Adipocyte (in vitro differentiated cells): ENCODE measurements around the gene G3BP2.

ENCODE experiments used
- DNase-seq: peaks from one replicate; pipeline ENCODE4 v3.0.0-alpha.2; 2015; ENCODE audit warnings: low read depth
- H3K27me3 ChIP-seq: replicated peaks from 2 replicates; pipeline ENCODE4 v1.7.0; 2013; ENCODE audit warnings: mild to moderate bottlenecking, low read length, moderate library complexity; ENCODE audit not compliant: control insufficient read depth, insufficient read depth
- H3K36me3 ChIP-seq: 2 replicates; pipeline ENCODE4 v1.7.0; 2013; ENCODE audit warnings: low read length, mild to moderate bottlenecking, moderate library complexity; ENCODE audit not compliant: control insufficient read depth, insufficient read depth, severe bottlenecking
- H3K4me1 ChIP-seq: 2 replicates; pipeline ENCODE4 v1.7.0; 2013; ENCODE audit warnings: mild to moderate bottlenecking, low read length, moderate library complexity; ENCODE audit not compliant: control insufficient read depth, insufficient read depth
- H3K4me3 ChIP-seq: 2 replicates; pipeline ENCODE4 v1.7.0; 2013; ENCODE audit warnings: mild to moderate bottlenecking, low read length, moderate library complexity
- H3K9ac ChIP-seq: 2 replicates; pipeline ENCODE4 v1.7.0; 2013; ENCODE audit warnings: mild to moderate bottlenecking, low read length, moderate library complexity
- H3K9me3 ChIP-seq: 2 replicates; pipeline ENCODE4 v1.7.0; 2013; ENCODE audit warnings: mild to moderate bottlenecking, low read length, moderate library complexity; ENCODE audit not compliant: control insufficient read depth

G3BP2 gene

DNA sequence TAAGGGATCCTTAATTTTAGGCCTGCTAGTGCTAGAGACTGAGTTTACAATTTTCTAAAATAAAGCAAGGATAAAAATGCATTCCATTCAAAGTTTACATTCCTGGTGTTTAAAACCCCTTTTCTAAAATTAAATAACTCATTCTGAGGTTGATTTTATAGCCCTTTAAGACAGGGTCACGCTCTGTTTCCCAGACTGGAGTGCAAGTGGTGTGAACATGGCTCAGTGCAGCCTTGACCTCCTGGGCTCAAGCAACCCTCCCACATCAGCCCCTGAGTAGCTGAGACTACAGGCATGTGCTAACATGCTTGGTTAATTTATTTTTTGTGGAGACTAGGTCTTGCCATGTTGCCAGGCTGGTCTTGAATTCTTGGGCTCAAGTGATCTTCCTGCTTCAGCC lies 36.0 kb downstream of the G3BP2 start:
- no peaks in the 10 kb centered on the region for H3K9me3 ChIP-seq
- no peak overlapping the region for H3K4me3 ChIP-seq
- peaks cover 6% of the 10 kb centered on the region for H3K36me3 ChIP-seq
- peak; percentile 24 for DNase-seq
- H3K27me3 ChIP-seq = no peaks in the 10 kb centered on the region
- H3K9ac ChIP-seq = no peak overlapping the region
- peaks cover 14% of the 10 kb centered on the region for H3K4me1 ChIP-seq

- H3K9me3 ChIP-seq = no peaks in the 10 kb centered on the region
- H3K9ac ChIP-seq = no peak overlapping the region
- peak; percentile 24 for DNase-seq
- peaks cover 22% of the 10 kb centered on the region for H3K4me1 ChIP-seq
- H3K4me3 ChIP-seq = no peak overlapping the region
- H3K27me3 ChIP-seq = peaks cover 3% of the 10 kb centered on the region
- H3K36me3 ChIP-seq = peaks cover 4% of the 10 kb centered on the region
Observed at GRCh38 chr4:75634951-75635350, 38.3 kb downstream of the G3BP2 start.

GRCh38 chr4:75634281-75634680 lies 38.9 kb downstream of the G3BP2 start:
- Histone ChIP-seq H3K4me3 (no peak overlapping the region), H3K27me3 (peaks cover 3% of the 10 kb centered on the region), H3K4me1 (peaks cover 22% of the 10 kb centered on the region), H3K9me3 (no peaks in the 10 kb centered on the region), H3K36me3 (no peaks in the 10 kb centered on the region), H3K9ac (no peak overlapping the region)
- no peak for DNase-seq

- H3K4me3 ChIP-seq = no peak overlapping the region
- H3K9me3 ChIP-seq = no peaks in the 10 kb centered on the region
- H3K27me3 ChIP-seq = peaks cover 3% of the 10 kb centered on the region
- no peak for DNase-seq
- H3K9ac ChIP-seq = no peak overlapping the region
- H3K36me3 ChIP-seq = no peaks in the 10 kb centered on the region
- peaks cover 22% of the 10 kb centered on the region for H3K4me1 ChIP-seq
Observed at GRCh38 chr4:75633846-75634245, 39.4 kb downstream of the G3BP2 start.

GRCh38 chr4:75630937-75631329 lies 42.3 kb downstream of the G3BP2 start:
- H3K27me3 ChIP-seq = peaks cover 3% of the 10 kb centered on the region
- peaks cover 22% of the 10 kb centered on the region for H3K4me1 ChIP-seq
- H3K9ac ChIP-seq = peak overlapping the region; percentile 66
- DNase-seq = no peak
- H3K4me3 ChIP-seq = peak overlapping the region; percentile 83
- H3K9me3 ChIP-seq = no peaks in the 10 kb centered on the region
- no peaks in the 10 kb centered on the region for H3K36me3 ChIP-seq

DNA sequence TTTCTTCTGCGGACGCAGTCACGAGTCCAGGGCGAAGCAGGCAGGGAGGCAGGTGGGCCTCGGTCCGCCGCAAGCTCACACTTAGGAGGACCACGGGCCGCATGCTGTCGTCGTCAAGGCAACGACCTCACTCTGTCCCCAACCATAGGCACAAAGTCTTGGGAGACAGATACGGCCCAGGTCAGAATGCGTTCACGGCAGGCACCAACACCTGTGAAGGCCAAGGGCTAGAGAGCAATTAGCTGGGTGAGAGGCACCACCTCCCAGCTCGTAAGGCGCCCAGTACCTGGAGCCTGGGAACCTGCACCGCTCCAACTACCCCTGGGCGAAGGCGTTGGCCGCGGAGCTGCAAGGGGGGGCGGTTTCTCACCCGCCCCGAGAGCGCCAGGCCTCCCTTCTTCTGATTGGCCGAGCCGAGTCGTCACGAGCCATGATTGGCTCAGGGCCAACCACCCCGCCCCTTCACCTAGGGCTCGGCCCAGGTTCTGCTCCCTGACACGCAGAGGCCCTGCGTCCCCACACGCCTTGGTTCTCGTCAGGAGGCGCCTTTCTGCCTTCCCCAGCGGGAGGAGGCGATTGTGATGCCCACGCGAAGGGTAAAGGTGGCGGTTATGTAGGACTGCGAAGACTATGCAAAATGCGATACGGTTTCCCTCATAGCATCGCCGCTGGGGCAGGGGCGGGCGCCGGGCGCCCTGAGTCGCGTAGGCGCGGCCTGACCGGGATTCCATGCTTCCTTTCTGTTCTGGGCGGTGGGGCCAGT lies 42.9 kb downstream of the G3BP2 start, which contains the start of gene CDKL2:
CDKL2 (minus strand) TSS at position 355 of the 763 bp plus-strand sequence. CDS start 4,540 bp downstream, outside the sequence.
- Histone ChIP-seq H3K36me3 (no peaks in the 10 kb centered on the region), H3K4me1 (peaks cover 22% of the 10 kb centered on the region), H3K9me3 (no peaks in the 10 kb centered on the region), H3K27me3 (peaks cover 3% of the 10 kb centered on the region), H3K9ac (peak within 1 kb of the TSS; percentile 66), H3K4me3 (peak within 1 kb of the TSS; percentile 83)
- peak; percentile 61 for DNase-seq

- H3K4me3 ChIP-seq = no peak overlapping the region
- H3K27me3 ChIP-seq = peaks cover 3% of the 10 kb centered on the region
- peaks cover 13% of the 10 kb centered on the region for H3K4me1 ChIP-seq
- H3K36me3 ChIP-seq = no peaks in the 10 kb centered on the region
- no peaks in the 10 kb centered on the region for H3K9me3 ChIP-seq
- no peak for DNase-seq
- H3K9ac ChIP-seq = no peak overlapping the region
Observed at GRCh38 chr4:75629239-75629638, 44.0 kb downstream of the G3BP2 start.

DNA sequence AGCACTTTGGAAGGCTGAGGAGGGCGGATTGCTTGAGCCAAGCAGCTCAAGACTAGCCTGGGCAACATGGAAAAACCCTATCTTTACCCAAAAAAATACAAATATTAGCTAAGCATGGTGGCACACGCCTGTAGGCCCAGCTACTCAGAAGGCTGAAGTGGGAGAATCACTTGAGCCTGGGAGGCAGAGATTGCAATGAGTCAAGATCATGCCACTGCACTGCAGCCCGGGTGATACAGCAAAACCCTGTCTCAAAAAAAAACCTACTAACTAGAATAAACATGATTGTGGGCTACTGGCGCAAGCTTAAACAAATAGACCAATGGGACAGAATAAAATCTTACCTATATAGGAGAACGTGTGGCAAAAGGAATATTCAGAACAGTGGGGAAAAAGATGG lies 50.2 kb downstream of the G3BP2 start:
- H3K36me3 ChIP-seq = no peaks in the 10 kb centered on the region
- no peaks in the 10 kb centered on the region for H3K9me3 ChIP-seq
- no peaks in the 10 kb centered on the region for H3K27me3 ChIP-seq
- no peak overlapping the region for H3K9ac ChIP-seq
- no peak overlapping the region for H3K4me3 ChIP-seq
- no peaks in the 10 kb centered on the region for H3K4me1 ChIP-seq
- DNase-seq = no peak

DNA sequence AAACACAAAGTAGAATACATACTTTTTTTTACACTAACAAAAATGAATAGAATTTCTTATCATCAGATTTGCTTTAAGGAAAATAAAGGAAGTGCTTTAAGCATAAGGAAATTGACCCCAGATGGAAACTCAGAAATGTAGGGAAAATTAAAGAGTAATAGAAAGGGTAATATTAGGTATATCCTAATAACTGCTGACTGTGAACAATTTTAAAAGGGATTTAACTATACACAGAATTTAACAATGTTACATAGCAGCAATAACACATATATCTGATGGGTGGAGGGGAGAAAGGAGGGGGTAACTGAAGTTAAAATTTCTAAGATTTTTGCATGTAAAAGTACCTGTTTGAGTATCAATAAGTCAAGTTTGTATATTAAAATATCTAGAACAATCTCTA lies 51.5 kb downstream of the G3BP2 start:
- Histone ChIP-seq H3K9me3 (no peaks in the 10 kb centered on the region), H3K4me1 (no peaks in the 10 kb centered on the region)

DNA sequence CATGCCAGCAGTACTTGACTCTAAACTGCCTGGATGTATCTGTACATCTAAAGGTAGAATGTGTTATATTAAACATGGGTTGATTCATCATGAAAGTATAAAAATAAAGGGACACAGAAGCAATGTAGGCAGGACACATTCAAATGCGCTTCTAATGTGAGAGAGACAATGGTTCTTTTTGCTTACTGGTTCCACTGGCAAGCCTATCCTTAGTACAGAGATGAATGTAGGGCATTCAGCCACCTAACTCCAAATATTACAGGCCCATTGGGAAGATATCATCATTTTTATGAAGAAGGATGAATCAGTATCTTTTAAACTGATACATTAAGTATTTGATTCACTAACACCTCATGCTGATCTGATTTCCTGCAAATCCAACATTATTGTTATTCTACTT lies 60.9 kb downstream of the G3BP2 start:
- DNase-seq = no peak
- Histone ChIP-seq H3K4me1 (no peaks in the 10 kb centered on the region), H3K9ac (no peak overlapping the region), H3K27me3 (no peaks in the 10 kb centered on the region), H3K4me3 (no peak overlapping the region), H3K9me3 (peaks cover 4% of the 10 kb centered on the region), H3K36me3 (no peaks in the 10 kb centered on the region)

More for the DNA sequence above, 51.5 kb downstream of the G3BP2 start:
- no peak overlapping the region for H3K9ac ChIP-seq
- no peak for DNase-seq
- H3K4me3 ChIP-seq = no peak overlapping the region
- H3K27me3 ChIP-seq = no peaks in the 10 kb centered on the region
- no peaks in the 10 kb centered on the region for H3K36me3 ChIP-seq

DNA sequence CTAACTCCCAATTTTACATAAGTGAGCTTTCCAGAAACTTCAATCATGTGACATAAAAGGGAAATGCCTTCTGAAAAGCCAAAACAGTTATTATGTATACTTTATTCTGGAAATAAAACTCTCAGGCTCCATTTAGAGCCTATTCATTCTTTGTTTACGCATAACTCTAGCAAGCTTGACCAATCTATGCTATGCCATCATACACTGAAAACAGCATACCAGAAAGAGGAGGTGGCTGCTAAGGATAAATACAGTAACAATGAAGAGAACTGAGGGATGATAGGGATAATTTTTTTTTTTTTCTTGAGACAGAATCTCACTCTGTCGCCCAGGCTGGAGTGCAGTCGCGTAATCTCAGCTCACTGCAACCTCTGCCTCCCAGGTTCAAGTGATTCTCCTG lies 67.3 kb downstream of the G3BP2 start:
- H3K9me3 ChIP-seq = no peaks in the 10 kb centered on the region
- H3K36me3 ChIP-seq = no peaks in the 10 kb centered on the region
- no peak overlapping the region for H3K4me3 ChIP-seq
- H3K9ac ChIP-seq = no peak overlapping the region
- H3K4me1 ChIP-seq = no peaks in the 10 kb centered on the region
- peak; percentile 30 for DNase-seq
- H3K27me3 ChIP-seq = no peaks in the 10 kb centered on the region

DNA sequence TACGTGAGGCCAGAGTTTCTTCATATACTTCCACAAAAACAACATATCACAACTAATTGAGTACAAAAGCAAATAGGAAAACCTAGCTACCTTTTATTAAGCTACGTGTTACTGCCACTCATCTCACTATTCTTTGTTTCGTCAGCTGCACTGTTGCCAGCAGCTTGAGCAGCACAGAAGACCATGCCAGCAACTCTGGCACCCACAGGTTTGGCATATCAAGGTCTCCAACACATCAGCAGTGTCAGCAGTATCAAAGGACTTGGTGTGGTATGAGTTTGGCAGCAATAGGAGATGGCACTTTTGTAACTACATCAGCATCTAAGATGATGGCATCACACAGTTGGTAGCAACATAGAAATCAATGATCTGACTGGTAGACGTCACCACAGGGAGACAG lies 73.6 kb downstream of the G3BP2 start:
- H3K9me3 ChIP-seq = no peaks in the 10 kb centered on the region
- H3K27me3 ChIP-seq = no peaks in the 10 kb centered on the region
- H3K4me1 ChIP-seq = no peaks in the 10 kb centered on the region
- no peak overlapping the region for H3K4me3 ChIP-seq
- DNase-seq = no peak
- H3K36me3 ChIP-seq = no peaks in the 10 kb centered on the region
- H3K9ac ChIP-seq = no peak overlapping the region
